HEK293 (cell line): ENCODE data around the gene FSTL3.

Experiments
- KLF7 ChIP-seq: fragments of 450-650 bp; formaldehyde crosslinking; IDR thresholded peaks from 2 replicates; pipeline ENCODE4 v1.5.1; 2016; ENCODE audit warnings: missing biosample characterization, missing genetic modification characterization, borderline replicate concordance
- ZBTB1 ChIP-seq: fragments of 450-650 bp; formaldehyde crosslinking; IDR thresholded peaks from 2 replicates; pipeline ENCODE4 v1.5.1; 2016; ENCODE audit warnings: missing biosample characterization, missing genetic modification characterization
- ZNF830 ChIP-seq: fragments of 450-650 bp; IDR thresholded peaks from 2 replicates; pipeline ENCODE4 v1.5.0; 2018; ENCODE audit warnings: missing biosample characterization, missing genetic modification characterization, low read depth, mild to moderate bottlenecking, moderate library complexity
- TF ChIP-seq, protein P1 (sequence below): fragments of 450-650 bp; formaldehyde crosslinking; IDR thresholded peaks from 2 replicates; pipeline ENCODE4 v1.5.1; 2016; ENCODE audit warnings: missing biosample characterization, missing genetic modification characterization
- TF ChIP-seq, protein P2 (sequence below): fragments of 450-650 bp; formaldehyde crosslinking; IDR thresholded peaks from 2 replicates; pipeline ENCODE4 v1.5.1; 2017; ENCODE audit warnings: missing biosample characterization, missing genetic modification characterization

DNA sequence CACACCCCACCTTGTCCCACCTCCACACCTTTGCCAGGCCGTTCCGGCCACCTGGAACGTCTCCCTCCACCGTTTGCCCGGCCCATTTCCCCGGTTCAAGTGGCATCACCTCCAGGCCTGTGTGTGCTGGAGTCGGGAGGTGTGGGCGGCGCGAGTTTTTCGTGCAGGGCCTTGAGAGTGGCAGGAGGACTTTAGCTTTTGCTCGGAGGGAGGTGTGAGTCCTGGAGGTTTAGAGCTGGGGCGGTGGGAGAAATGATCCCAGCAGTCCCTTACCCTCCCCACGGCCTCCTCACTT lies 28.2 kb downstream of the FSTL3 start:
- no peak for TF ChIP-seq ZBTB1 (tag by site-specific recombination)
- TF ChIP-seq, protein P1, sequence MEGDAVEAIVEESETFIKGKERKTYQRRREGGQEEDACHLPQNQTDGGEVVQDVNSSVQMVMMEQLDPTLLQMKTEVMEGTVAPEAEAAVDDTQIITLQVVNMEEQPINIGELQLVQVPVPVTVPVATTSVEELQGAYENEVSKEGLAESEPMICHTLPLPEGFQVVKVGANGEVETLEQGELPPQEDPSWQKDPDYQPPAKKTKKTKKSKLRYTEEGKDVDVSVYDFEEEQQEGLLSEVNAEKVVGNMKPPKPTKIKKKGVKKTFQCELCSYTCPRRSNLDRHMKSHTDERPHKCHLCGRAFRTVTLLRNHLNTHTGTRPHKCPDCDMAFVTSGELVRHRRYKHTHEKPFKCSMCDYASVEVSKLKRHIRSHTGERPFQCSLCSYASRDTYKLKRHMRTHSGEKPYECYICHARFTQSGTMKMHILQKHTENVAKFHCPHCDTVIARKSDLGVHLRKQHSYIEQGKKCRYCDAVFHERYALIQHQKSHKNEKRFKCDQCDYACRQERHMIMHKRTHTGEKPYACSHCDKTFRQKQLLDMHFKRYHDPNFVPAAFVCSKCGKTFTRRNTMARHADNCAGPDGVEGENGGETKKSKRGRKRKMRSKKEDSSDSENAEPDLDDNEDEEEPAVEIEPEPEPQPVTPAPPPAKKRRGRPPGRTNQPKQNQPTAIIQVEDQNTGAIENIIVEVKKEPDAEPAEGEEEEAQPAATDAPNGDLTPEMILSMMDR (tag by site-specific recombination), result no peak
- no peak for TF ChIP-seq ZNF830
- TF ChIP-seq, protein P2, sequence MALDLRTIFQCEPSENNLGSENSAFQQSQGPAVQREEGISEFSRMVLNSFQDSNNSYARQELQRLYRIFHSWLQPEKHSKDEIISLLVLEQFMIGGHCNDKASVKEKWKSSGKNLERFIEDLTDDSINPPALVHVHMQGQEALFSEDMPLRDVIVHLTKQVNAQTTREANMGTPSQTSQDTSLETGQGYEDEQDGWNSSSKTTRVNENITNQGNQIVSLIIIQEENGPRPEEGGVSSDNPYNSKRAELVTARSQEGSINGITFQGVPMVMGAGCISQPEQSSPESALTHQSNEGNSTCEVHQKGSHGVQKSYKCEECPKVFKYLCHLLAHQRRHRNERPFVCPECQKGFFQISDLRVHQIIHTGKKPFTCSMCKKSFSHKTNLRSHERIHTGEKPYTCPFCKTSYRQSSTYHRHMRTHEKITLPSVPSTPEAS (tag by site-specific recombination), result no peak
- no peak for TF ChIP-seq KLF7 (tag by site-specific recombination)
